CD14-positive monocyte (primary cell): ENCODE data around the gene ATP6V0B. TPM values are rescaled to one million over a fixed set of nuclear protein-coding genes. Genes with fewer than 3 reads are reported as not detected.

Source experiments
- DNase-seq, 3 donors: peaks; one replicate each; pipeline ENCODE4 v3.0.0-alpha.2; 2011 to 2022
- H2AFZ ChIP-seq: 2 replicates; pipeline ENCODE4 v1.6.0; 2012; ENCODE audit warnings: mild to moderate bottlenecking, low read depth, low read length, inconsistent platforms; ENCODE audit not compliant: insufficient read depth, poor library complexity, severe bottlenecking
- H3K27ac ChIP-seq, 2 donors: 1 replicate in 1 of 2; 2 replicates in 1 of 2; pipeline ENCODE4 v1.5.1; 2012 to 2013; ENCODE audit warnings: low read length in 2 of 2, control low read depth in 1 of 2, inconsistent platforms in 1 of 2, low read depth in 1 of 2, mild to moderate bottlenecking in 1 of 2
- H3K27me3 ChIP-seq, 2 donors: one replicate each; pipeline versions ENCODE4 v1.6.0 to v1.6.1; 2011 to 2013; ENCODE audit warnings: low read length in 2 of 2; ENCODE audit not compliant: control insufficient read depth in 2 of 2, insufficient read depth in 2 of 2
- H3K36me3 ChIP-seq, 2 donors: replicated peaks in 1 of 2; 1 replicate in 1 of 2; 2 replicates in 1 of 2; pipeline versions ENCODE4 v1.5.1 to v1.6.1; 2012 to 2013; ENCODE audit warnings: low read length in 2 of 2, control low read depth in 1 of 2, inconsistent platforms in 1 of 2, mild to moderate bottlenecking in 1 of 2; ENCODE audit not compliant: insufficient read depth in 2 of 2, control insufficient read depth in 1 of 2
- H3K4me1 ChIP-seq, 2 donors: 1 replicate in 1 of 2; 2 replicates in 1 of 2; pipeline versions ENCODE4 v1.5.1 to v1.6.1; 2012 to 2013; ENCODE audit warnings: low read length in 2 of 2, control low read depth in 1 of 2, inconsistent platforms in 1 of 2, mild to moderate bottlenecking in 1 of 2, moderate library complexity in 1 of 2; ENCODE audit not compliant: insufficient read depth in 2 of 2, control insufficient read depth in 1 of 2
- H3K4me2 ChIP-seq: replicated peaks from 2 replicates; pipeline ENCODE3; 2012; ENCODE audit warnings: low read length, moderate library complexity, mild to moderate bottlenecking; ENCODE audit not compliant: poor library complexity, severe bottlenecking; ENCODE audit errors: extremely low read depth
- H3K4me3 ChIP-seq, 3 experiments: fragments of 200-600 bp in 1 of 3; sonication (generic) in 1 of 3; replicated peaks in 1 of 3; 1 replicate in 2 of 3; 2 replicates in 1 of 3; pipeline ENCODE4 v1.5.1; 2011 to 2013; ENCODE audit warnings: low read length in 3 of 3, mild to moderate bottlenecking in 3 of 3, control low read depth in 2 of 3, low read depth in 2 of 3, inconsistent platforms in 1 of 3, moderate library complexity in 1 of 3
- H3K79me2 ChIP-seq: 2 replicates; pipeline ENCODE4 v1.6.0; 2012; ENCODE audit warnings: mild to moderate bottlenecking, control low read depth, inconsistent platforms, low read length, moderate library complexity; ENCODE audit not compliant: insufficient read depth
- H3K9ac ChIP-seq: 2 replicates; pipeline ENCODE4 v1.6.0; 2017; ENCODE audit warnings: low read length, mild to moderate bottlenecking; ENCODE audit not compliant: insufficient read depth, poor library complexity, severe bottlenecking
- H3K9me3 ChIP-seq, 2 donors: replicated peaks in 1 of 2; 1 replicate in 1 of 2; 2 replicates in 1 of 2; pipeline versions ENCODE4 v1.5.1 to v1.6.1; 2012 to 2013; ENCODE audit warnings: low read length in 2 of 2, control low read depth in 1 of 2; ENCODE audit not compliant: control insufficient read depth in 1 of 2, insufficient read depth in 1 of 2
- H4K20me1 ChIP-seq: 2 replicates; pipeline ENCODE4 v1.6.0; 2012; ENCODE audit warnings: mild to moderate bottlenecking, low read length, control low read depth, moderate library complexity; ENCODE audit not compliant: insufficient read depth
- H3K27ac Mint-ChIP-seq, 7 donors: one replicate each; pipeline ENCODE4 v1.8.0; 2020; ENCODE audit warnings: mild to moderate bottlenecking in 7 of 7, mixed read lengths in 7 of 7, moderate library complexity in 6 of 7, inconsistent platforms in 2 of 7
- H3K27me3 Mint-ChIP-seq, 3 donors: one replicate each; pipeline ENCODE4 v1.8.0; 2021 to 2022; ENCODE audit warnings: low read depth in 3 of 3, mild to moderate bottlenecking in 3 of 3, mixed read lengths in 3 of 3, moderate library complexity in 3 of 3, inconsistent platforms in 1 of 3
- H3K36me3 Mint-ChIP-seq, 2 donors: one replicate each; pipeline ENCODE4 v1.8.0; 2020; ENCODE audit warnings: mixed read lengths in 2 of 2, inconsistent platforms in 1 of 2, mild to moderate bottlenecking in 1 of 2
- H3K4me1 Mint-ChIP-seq: one replicate; pipeline ENCODE4 v1.8.0; 2020; ENCODE audit warnings: mild to moderate bottlenecking, mixed read lengths
- H3K4me3 Mint-ChIP-seq, 2 donors: one replicate each; pipeline ENCODE4 v1.8.0; 2020; ENCODE audit warnings: mild to moderate bottlenecking in 2 of 2, mixed read lengths in 2 of 2, moderate library complexity in 1 of 2
- H3K9me3 Mint-ChIP-seq, 7 donors: one replicate each; pipeline ENCODE4 v1.8.0; 2020 to 2022; ENCODE audit warnings: mixed read lengths in 7 of 7, mild to moderate bottlenecking in 6 of 7, moderate library complexity in 6 of 7, inconsistent platforms in 2 of 7
- CTCF ChIP-seq: fragments of 200-600 bp; IDR thresholded peaks from one replicate; pipeline ENCODE4 v1.8.0; 2022; ENCODE audit warnings: antibody characterized with exemption, mild to moderate bottlenecking
- WGBS: methylation state at CpG from one replicate; pipeline ENCODE4 v1.1.5; 2013; ENCODE audit warnings: missing lambda C conversion rate; ENCODE audit not compliant: insufficient coverage; 5-methylcytosine and 5-hydroxymethylcytosine counted together
- intact Hi-C, 2 donors: fragments of 100-400 bp; cut with micrococcal nuclease; formaldehyde crosslinking; loops; one replicate each; pipeline versions ENCODE4 v1.15.0 to v1.15.1; 2023
- polyA plus RNA-seq, 3 donors: library from polyadenylated mRNA; depleted of rRNA in 1 of 3; unstranded in 2 of 3; stranded (reverse) in 1 of 3; fragments of 300-500 nt in 2 of 3; fragments of >200 nt in 1 of 3; fragmentation: Illumina TruSeq in 2 of 3; gene quantifications; 1 replicate in 2 of 3; 2 replicates in 1 of 3; pipeline ENCODE4 v1.2.3, GENCODE V29; 2012 to 2021

ATP6V0B gene
- polyA plus RNA-seq, 3 donors = 465 to 1,219 (median 954) TPM

- WGBS = 97% methylated on average over 21 of the region's 22 CpGs
These were observed 22.7 kb downstream of the ATP6V0B start for GRCh38 chr1:43997295-43997999.

GRCh38 chr1:43998000-43998378 is 23.2 kb downstream of the ATP6V0B start:
- TF ChIP-seq CTCF = no peak
- H2AFZ ChIP-seq = no peak overlapping the region
- no peak overlapping the region for H3K27ac ChIP-seq
- H3K79me2 ChIP-seq = no peaks in the 10 kb centered on the region
- 98% methylated on average over 8 of the region's 11 CpGs for WGBS
- no peaks in the 10 kb centered on the region for H3K36me3 Mint-ChIP-seq
- no peak for DNase-seq
- no peak overlapping the region for H3K9ac ChIP-seq
- no peak overlapping the region for H3K4me3 Mint-ChIP-seq
- intact Hi-C loops = no loop called here
- peak overlapping the region in 1 of 7 donors; percentile 74 for H3K27ac Mint-ChIP-seq
- no peak overlapping the region for H3K4me2 ChIP-seq
- H3K9me3 Mint-ChIP-seq = no peaks in the 10 kb centered on the region
- no peaks in the 10 kb centered on the region for H3K4me1 ChIP-seq
- peaks cover 4% of the 10 kb centered on the region for H3K4me1 Mint-ChIP-seq
- no peaks in the 10 kb centered on the region for H3K9me3 ChIP-seq
- H3K4me3 ChIP-seq = no peak overlapping the region
- H3K27me3 ChIP-seq = no peaks in the 10 kb centered on the region
- H3K36me3 ChIP-seq = no peaks in the 10 kb centered on the region
- H4K20me1 ChIP-seq = no peaks in the 10 kb centered on the region
- peaks cover 0 to 10% (median 5%) of the 10 kb centered on the region in 3 donors for H3K27me3 Mint-ChIP-seq

More at GRCh38 chr1:43997295-43997999, 22.7 kb downstream of the ATP6V0B start:
- intact Hi-C loops = no loop called here
- Mint-ChIP-seq H3K27ac (peak overlapping the region in 1 of 7 donors; percentile 74), H3K4me1 (peaks cover 7% of the 10 kb centered on the region), H3K4me3 (no peak overlapping the region), H3K27me3 (peaks cover 0 to 7% (median 5%) of the 10 kb centered on the region in 3 donors), H3K36me3 (no peaks in the 10 kb centered on the region), H3K9me3 (no peaks in the 10 kb centered on the region)
- Histone ChIP-seq H3K79me2 (no peaks in the 10 kb centered on the region), H3K9me3 (no peaks in the 10 kb centered on the region), H3K4me1 (peaks cover 0 to under 1% of the 10 kb centered on the region in 2 donors), H3K27me3 (no peaks in the 10 kb centered on the region), H3K4me2 (no peak overlapping the region), H2AFZ (no peak overlapping the region), H3K27ac (no peak overlapping the region), H3K36me3 (no peaks in the 10 kb centered on the region), H3K4me3 (no peak overlapping the region), H4K20me1 (no peaks in the 10 kb centered on the region), H3K9ac (no peak overlapping the region)
- no peak for DNase-seq
- TF ChIP-seq CTCF = no peak
